Glutamatergic neuron (in vitro differentiated cells): ENCODE results near the gene RHAG. TPM values are rescaled to one million over a fixed set of nuclear protein-coding genes. Genes with fewer than 3 reads are reported as not detected.

ENCODE experiments used
- DNase-seq: peaks from one replicate; pipeline ENCODE4 v3.0.0; 2022
- H3K27ac Mint-ChIP-seq: one replicate; pipeline ENCODE4 v1.8.0; 2020; ENCODE audit warnings: mild to moderate bottlenecking, mixed read lengths, inconsistent platforms; ENCODE audit not compliant: unreplicated experiment
- H3K27me3 Mint-ChIP-seq: one replicate; pipeline ENCODE4 v1.8.0; 2020; ENCODE audit warnings: mild to moderate bottlenecking, moderate library complexity, mixed read lengths, inconsistent platforms; ENCODE audit not compliant: unreplicated experiment
- H3K36me3 Mint-ChIP-seq: one replicate; pipeline ENCODE4 v1.8.0; 2020; ENCODE audit warnings: mild to moderate bottlenecking, mixed read lengths, inconsistent platforms; ENCODE audit not compliant: unreplicated experiment
- H3K4me1 Mint-ChIP-seq: one replicate; pipeline ENCODE4 v1.8.0; 2020; ENCODE audit warnings: mild to moderate bottlenecking, low read depth, mixed read lengths, inconsistent platforms; ENCODE audit not compliant: unreplicated experiment
- H3K4me3 Mint-ChIP-seq: one replicate; pipeline ENCODE4 v1.8.0; 2020; ENCODE audit warnings: mild to moderate bottlenecking, mixed read lengths, inconsistent platforms; ENCODE audit not compliant: unreplicated experiment
- H3K9me3 Mint-ChIP-seq: one replicate; pipeline ENCODE4 v1.8.0; 2020; ENCODE audit warnings: mild to moderate bottlenecking, moderate library complexity, mixed read lengths, inconsistent platforms; ENCODE audit not compliant: unreplicated experiment
- long read RNA-seq: library from polyadenylated mRNA; unstranded; transcript quantifications from one replicate; pipeline ENCODE4 v2.0.0, GENCODE V29; 2020; ENCODE audit not compliant: unreplicated experiment
- total RNA-seq: library from RNA; stranded (reverse); fragmentation: NEBNext Ultra II Directional; extraction: Animal tissue kit (Norgen Biotek cat#: 25700); gene quantifications from one replicate; pipeline ENCODE4 v1.2.1, GENCODE V29; 2021; ENCODE audit not compliant: unreplicated experiment
- TF ChIP-seq, protein P1 (sequence below): fragments of 200-600 bp; sonication (generic); IDR thresholded peaks from one replicate; pipeline ENCODE4 v1.5.0; 2021; ENCODE audit not compliant: partially characterized antibody, unreplicated experiment

The RHAG gene
- not detected for total RNA-seq
- long read RNA-seq = 0 reads

- no peaks in the 10 kb centered on the region for H3K36me3 Mint-ChIP-seq
- TF ChIP-seq, protein P1, sequence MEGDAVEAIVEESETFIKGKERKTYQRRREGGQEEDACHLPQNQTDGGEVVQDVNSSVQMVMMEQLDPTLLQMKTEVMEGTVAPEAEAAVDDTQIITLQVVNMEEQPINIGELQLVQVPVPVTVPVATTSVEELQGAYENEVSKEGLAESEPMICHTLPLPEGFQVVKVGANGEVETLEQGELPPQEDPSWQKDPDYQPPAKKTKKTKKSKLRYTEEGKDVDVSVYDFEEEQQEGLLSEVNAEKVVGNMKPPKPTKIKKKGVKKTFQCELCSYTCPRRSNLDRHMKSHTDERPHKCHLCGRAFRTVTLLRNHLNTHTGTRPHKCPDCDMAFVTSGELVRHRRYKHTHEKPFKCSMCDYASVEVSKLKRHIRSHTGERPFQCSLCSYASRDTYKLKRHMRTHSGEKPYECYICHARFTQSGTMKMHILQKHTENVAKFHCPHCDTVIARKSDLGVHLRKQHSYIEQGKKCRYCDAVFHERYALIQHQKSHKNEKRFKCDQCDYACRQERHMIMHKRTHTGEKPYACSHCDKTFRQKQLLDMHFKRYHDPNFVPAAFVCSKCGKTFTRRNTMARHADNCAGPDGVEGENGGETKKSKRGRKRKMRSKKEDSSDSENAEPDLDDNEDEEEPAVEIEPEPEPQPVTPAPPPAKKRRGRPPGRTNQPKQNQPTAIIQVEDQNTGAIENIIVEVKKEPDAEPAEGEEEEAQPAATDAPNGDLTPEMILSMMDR = no peak
- H3K27ac Mint-ChIP-seq = no peak within 1 kb of the TSS
- H3K27me3 Mint-ChIP-seq = no peaks in the 10 kb centered on the region
- no peaks in the 10 kb centered on the region for H3K9me3 Mint-ChIP-seq
- DNase-seq = no peak
- no peaks in the 10 kb centered on the region for H3K4me1 Mint-ChIP-seq
- H3K4me3 Mint-ChIP-seq = no peak within 1 kb of the TSS
Measured at GRCh38 chr6:49636713-49637349, at the start of gene RHAG. Gene RHAG (minus strand): TSS chr6:49636839. CDS start chr6:49636812, 27 bp downstream.

- no peak overlapping the region for H3K4me3 Mint-ChIP-seq
- peaks cover 1% of the 10 kb centered on the region for H3K27me3 Mint-ChIP-seq
- no peaks in the 10 kb centered on the region for H3K9me3 Mint-ChIP-seq
- no peaks in the 10 kb centered on the region for H3K4me1 Mint-ChIP-seq
- TF ChIP-seq, protein P1 = no peak
- no peaks in the 10 kb centered on the region for H3K36me3 Mint-ChIP-seq
- DNase-seq = no peak
- no peak overlapping the region for H3K27ac Mint-ChIP-seq
Measured at GRCh38 chr6:49676671-49677281, 40.1 kb upstream of the RHAG start.

- Mint-ChIP-seq H3K4me3 (no peak overlapping the region), H3K27ac (no peak overlapping the region), H3K27me3 (peaks cover 1% of the 10 kb centered on the region), H3K9me3 (no peaks in the 10 kb centered on the region), H3K4me1 (no peaks in the 10 kb centered on the region), H3K36me3 (no peaks in the 10 kb centered on the region)
- TF ChIP-seq, protein P1 = no peak
- no peak for DNase-seq
Measured at GRCh38 chr6:49675816-49676215, 39.2 kb upstream of the RHAG start.

GRCh38 chr6:49668083-49668511 lies 31.5 kb upstream of the RHAG start:
- Mint-ChIP-seq H3K4me3 (no peak overlapping the region), H3K9me3 (no peaks in the 10 kb centered on the region), H3K4me1 (no peaks in the 10 kb centered on the region), H3K27me3 (no peaks in the 10 kb centered on the region), H3K27ac (no peak overlapping the region), H3K36me3 (no peaks in the 10 kb centered on the region)
- no peak for DNase-seq
- TF ChIP-seq, protein P1 = no peak
